ENCODE data around the gene DCX.

The DCX gene

DNA sequence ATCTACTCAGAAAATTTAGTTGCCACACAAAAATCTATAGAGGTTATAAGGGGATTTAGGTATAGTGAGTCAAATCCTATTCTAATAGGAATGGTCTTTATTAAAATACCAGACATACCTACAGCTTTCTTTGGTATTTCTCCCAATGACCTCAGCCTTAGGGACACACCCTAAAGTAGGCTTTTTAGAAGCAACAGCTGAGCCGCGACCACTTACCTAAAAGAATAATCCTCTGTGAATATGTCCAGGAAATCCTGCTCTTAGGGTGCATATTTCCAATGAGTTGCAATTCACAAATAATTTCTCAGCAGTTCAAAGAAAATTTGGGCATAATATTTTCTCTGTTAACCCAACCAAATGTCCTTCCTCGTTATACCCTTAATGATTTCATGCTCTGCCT lies 2.7 kb downstream of the DCX start:
- Histone ChIP-seq H3K36me3 (ENCODE audit: control insufficient read depth, insufficient read depth, low read length) (no peaks in the 10 kb centered on the region), H3K27me3 (ENCODE audit: control insufficient read depth, insufficient read depth, low read length, poor library complexity, severe bottlenecking) (no peaks in the 10 kb centered on the region), H3K4me3 (ENCODE audit: insufficient read depth, low read depth, low read length) (no peak overlapping the region), H3K4me1 (ENCODE audit: control insufficient read depth, insufficient read depth, low read length) (no peaks in the 10 kb centered on the region), H3K9me3 (ENCODE audit: control insufficient read depth, low read length) (no peaks in the 10 kb centered on the region), H3K27ac (ENCODE audit: insufficient read depth, low read depth, low read length, poor library complexity, severe bottlenecking) (no peak overlapping the region)
- 90 to 100% methylated on average over 1 to 3 of the region's 3 CpGs for WGBS, 2 experiments

DNA sequence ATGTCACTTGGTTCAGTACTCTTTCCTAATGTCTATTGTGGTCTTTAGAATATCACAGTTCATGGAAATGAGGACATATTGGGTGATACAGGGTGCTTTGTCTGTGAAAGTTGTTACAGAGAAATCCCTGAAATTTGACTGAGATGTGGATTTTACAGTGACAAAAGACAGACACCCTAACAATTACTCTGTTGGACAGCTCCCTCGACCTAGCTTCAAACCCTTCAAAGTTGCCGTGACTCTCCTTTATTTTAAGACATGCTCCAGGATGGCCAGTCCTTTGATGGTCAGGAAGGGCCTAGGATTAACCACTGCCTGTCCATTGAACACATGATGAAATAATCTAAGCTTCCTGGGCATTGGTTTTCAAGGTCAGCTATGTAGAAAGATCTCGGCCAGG lies 4.0 kb downstream of the DCX start:
- no peak overlapping the region for H3K4me3 ChIP-seq (ENCODE audit: insufficient read depth, low read depth, low read length)
- no peaks in the 10 kb centered on the region for H3K36me3 ChIP-seq (ENCODE audit: control insufficient read depth, insufficient read depth, low read length)
- H3K27ac ChIP-seq (ENCODE audit: insufficient read depth, low read depth, low read length, poor library complexity, severe bottlenecking): no peak overlapping the region
- 28 to 40% methylated on average over 3 of the region's 3 CpGs for WGBS, 2 experiments
- H3K27me3 ChIP-seq (ENCODE audit: control insufficient read depth, insufficient read depth, low read length, poor library complexity, severe bottlenecking): no peaks in the 10 kb centered on the region
- H3K9me3 ChIP-seq (ENCODE audit: control insufficient read depth, low read length): no peaks in the 10 kb centered on the region
- H3K4me1 ChIP-seq (ENCODE audit: control insufficient read depth, insufficient read depth, low read length): no peaks in the 10 kb centered on the region

DNA sequence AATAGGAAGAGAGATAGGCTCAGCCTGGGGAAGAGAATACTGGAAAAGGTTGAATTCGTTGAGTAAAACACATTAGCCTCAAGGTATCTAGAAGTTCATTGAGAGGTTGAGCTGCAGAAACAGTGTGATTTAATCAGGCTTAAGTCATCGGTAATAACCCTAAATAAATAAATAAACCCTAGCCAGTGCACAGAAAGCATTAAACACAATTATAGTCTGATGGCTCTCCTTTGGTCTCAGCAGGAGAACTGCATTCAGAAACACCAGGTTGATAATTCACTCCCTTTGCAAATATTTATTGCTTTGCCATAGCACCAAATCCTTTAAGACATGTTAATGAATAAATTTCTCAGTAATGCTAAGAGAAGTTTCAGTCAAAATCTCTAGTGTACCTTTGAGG lies 9.6 kb downstream of the DCX start:
- H3K4me3 ChIP-seq (ENCODE audit: insufficient read depth, low read depth, low read length): no peak overlapping the region
- 80 to 86% methylated on average over 2 of the region's 2 CpGs for WGBS, 2 experiments

DNA sequence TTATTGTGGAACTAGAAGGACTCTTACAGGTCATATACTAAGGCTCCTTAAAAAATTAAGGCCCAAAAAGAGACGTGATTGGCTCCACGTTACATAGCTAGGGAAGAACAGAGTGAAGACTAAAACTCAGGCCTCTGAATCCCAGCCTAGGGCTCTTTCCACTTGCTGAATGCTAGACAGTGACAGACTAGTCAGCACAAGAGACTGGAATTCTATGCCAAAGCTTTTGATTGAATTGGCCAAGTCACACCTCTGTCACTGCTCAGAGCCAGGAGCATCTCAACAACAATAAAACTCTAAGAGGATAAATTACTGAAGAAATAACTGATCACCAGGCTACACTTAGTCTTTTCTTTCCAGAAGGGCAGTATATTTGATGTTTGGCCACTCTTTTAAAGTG lies 16.8 kb downstream of the DCX start:
- no peak overlapping the region for H3K4me3 ChIP-seq (ENCODE audit: insufficient read depth, low read depth, low read length)

More for the DNA sequence above, 9.6 kb downstream of the DCX start:
- H3K36me3 ChIP-seq (ENCODE audit: control insufficient read depth, insufficient read depth, low read length): no peaks in the 10 kb centered on the region
- no peaks in the 10 kb centered on the region for H3K4me1 ChIP-seq (ENCODE audit: control insufficient read depth, insufficient read depth, low read length)
- no peaks in the 10 kb centered on the region for H3K27me3 ChIP-seq (ENCODE audit: control insufficient read depth, insufficient read depth, low read length, poor library complexity, severe bottlenecking)
- no peaks in the 10 kb centered on the region for H3K9me3 ChIP-seq (ENCODE audit: control insufficient read depth, low read length)
- H3K27ac ChIP-seq (ENCODE audit: insufficient read depth, low read depth, low read length, poor library complexity, severe bottlenecking): no peak overlapping the region

DNA sequence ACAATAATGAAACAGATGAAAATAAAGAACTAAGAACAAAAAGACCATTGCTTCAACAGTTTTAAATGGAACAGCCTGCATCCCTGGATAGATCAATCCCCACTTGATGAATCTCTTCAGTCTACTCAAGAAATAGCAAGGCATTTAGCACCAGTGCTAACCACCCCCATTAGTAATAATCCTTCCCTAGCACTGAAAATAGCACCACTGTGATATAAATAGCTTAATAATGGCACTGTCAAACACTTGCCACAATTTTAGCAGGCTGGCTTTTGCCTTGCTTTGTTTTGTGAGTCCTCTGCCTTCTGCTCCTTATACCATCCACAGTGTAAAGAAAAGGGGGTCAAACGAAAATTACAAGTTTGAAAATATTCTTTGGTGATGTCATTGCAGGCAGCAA lies 17.4 kb downstream of the DCX start:
- H3K9me3 ChIP-seq (ENCODE audit: control insufficient read depth, low read length): no peaks in the 10 kb centered on the region
- WGBS, 2 experiments: 100% methylated on average over 1 of the region's 1 CpG; no CpG with 5 or more reads in 1 of the 2 experiments

More for the DNA sequence above, 16.8 kb downstream of the DCX start:
- Histone ChIP-seq H3K27me3 (ENCODE audit: control insufficient read depth, insufficient read depth, low read length, poor library complexity, severe bottlenecking) (no peaks in the 10 kb centered on the region), H3K36me3 (ENCODE audit: control insufficient read depth, insufficient read depth, low read length) (no peaks in the 10 kb centered on the region), H3K27ac (ENCODE audit: insufficient read depth, low read depth, low read length, poor library complexity, severe bottlenecking) (no peak overlapping the region), H3K9me3 (ENCODE audit: control insufficient read depth, low read length) (no peaks in the 10 kb centered on the region), H3K4me1 (ENCODE audit: control insufficient read depth, insufficient read depth, low read length) (no peaks in the 10 kb centered on the region)
- WGBS, 2 experiments: 92 to 97% methylated on average over 2 of the region's 2 CpGs

DNA sequence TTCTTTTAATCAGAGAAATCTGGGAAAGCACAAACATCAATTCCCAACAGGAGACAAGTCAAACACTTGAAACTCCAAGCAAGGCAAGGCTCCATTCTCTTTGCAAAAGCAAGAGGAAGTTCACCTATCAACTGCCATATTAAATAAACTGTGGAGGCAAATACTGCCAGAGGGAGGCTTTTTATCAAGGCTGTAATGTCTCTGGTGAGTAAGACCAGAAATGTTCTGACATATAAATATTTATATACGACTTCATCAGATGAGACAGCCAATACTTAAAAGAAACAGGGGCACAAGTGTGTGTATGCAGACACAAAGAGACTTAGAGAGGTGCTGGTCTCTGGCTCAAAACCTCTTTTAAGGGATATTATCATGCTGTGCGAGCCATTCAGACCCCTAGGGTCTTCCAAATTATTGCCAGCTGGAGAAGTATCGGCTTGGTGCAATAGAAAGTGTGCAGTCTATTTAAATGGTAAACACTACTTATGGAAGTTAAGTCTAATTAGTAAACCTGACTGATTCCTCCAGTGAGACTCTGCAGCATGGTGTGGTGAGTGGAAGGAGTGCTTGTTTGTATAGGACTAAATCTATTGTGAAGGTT lies 24.4 kb downstream of the DCX start:
- Histone ChIP-seq H3K4me3 (ENCODE audit: insufficient read depth, low read depth, low read length) (no peak overlapping the region), H3K9me3 (ENCODE audit: control insufficient read depth, low read length) (no peaks in the 10 kb centered on the region), H3K36me3 (ENCODE audit: control insufficient read depth, insufficient read depth, low read length) (no peaks in the 10 kb centered on the region), H3K27me3 (ENCODE audit: control insufficient read depth, insufficient read depth, low read length, poor library complexity, severe bottlenecking) (no peaks in the 10 kb centered on the region), H3K4me1 (ENCODE audit: control insufficient read depth, insufficient read depth, low read length) (no peaks in the 10 kb centered on the region), H3K27ac (ENCODE audit: insufficient read depth, low read depth, low read length, poor library complexity, severe bottlenecking) (no peak overlapping the region)
- 90 to 95% methylated on average over 2 to 3 of the region's 3 CpGs for WGBS, 2 experiments

More for the DNA sequence above, 17.4 kb downstream of the DCX start:
- Histone ChIP-seq H3K27ac (ENCODE audit: insufficient read depth, low read depth, low read length, poor library complexity, severe bottlenecking) (no peak overlapping the region), H3K36me3 (ENCODE audit: control insufficient read depth, insufficient read depth, low read length) (no peaks in the 10 kb centered on the region), H3K4me3 (ENCODE audit: insufficient read depth, low read depth, low read length) (no peak overlapping the region), H3K4me1 (ENCODE audit: control insufficient read depth, insufficient read depth, low read length) (no peaks in the 10 kb centered on the region), H3K27me3 (ENCODE audit: control insufficient read depth, insufficient read depth, low read length, poor library complexity, severe bottlenecking) (no peaks in the 10 kb centered on the region)

DNA sequence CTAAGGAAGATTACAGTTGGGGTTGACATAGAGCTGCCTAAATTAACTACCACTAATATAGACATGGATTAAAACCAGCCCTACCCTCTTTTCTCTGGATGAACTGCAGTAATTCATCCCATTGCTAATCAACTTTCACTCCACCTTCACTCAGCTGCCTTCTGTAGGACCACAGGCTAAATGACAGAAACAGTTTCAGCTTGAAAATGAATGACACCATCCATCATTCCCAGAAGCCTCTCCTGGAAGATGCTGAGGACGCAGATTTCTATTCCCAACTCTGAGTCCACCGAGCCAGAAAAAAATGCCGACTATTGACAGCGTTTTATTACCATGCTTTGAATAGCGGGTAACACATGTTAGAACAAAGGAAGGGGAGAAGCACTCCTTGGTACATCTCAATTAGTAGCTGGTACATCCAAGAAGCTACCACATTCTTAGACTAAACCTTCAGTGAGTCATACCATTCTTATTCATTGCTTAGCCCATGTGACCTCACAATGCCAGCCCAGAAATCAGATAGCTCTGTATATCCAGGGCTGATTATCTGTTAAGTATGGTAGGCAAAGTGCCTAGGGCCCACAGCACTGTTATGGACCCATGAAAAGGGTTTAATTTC lies 25.3 kb downstream of the DCX start:
- Histone ChIP-seq H3K4me3 (ENCODE audit: insufficient read depth, low read depth, low read length) (no peak overlapping the region), H3K27me3 (ENCODE audit: control insufficient read depth, insufficient read depth, low read length, poor library complexity, severe bottlenecking) (no peaks in the 10 kb centered on the region), H3K9me3 (ENCODE audit: control insufficient read depth, low read length) (no peaks in the 10 kb centered on the region), H3K36me3 (ENCODE audit: control insufficient read depth, insufficient read depth, low read length) (no peaks in the 10 kb centered on the region), H3K27ac (ENCODE audit: insufficient read depth, low read depth, low read length, poor library complexity, severe bottlenecking) (no peak overlapping the region), H3K4me1 (ENCODE audit: control insufficient read depth, insufficient read depth, low read length) (no peaks in the 10 kb centered on the region)
- 92 to 93% methylated on average over 5 of the region's 5 CpGs for WGBS, 2 experiments

DNA sequence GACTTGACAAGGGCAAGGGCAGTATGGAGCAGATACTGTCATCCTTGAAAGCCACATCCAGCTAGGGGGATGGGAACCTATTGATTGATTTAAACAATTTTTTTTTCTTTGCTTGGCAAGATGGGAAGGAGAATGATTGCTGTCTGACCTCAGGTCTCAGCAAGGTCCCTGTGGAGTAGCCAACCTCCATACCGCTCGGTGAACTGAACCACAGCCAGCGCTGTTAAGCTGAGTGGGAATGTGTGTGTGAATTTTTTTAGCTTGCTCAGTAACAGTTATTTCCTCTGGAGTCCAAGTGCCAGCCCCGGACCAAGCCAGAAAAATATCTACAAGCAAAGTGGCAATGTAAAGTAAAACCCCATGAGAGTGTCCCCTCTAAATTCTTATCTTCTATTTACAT lies 25.9 kb downstream of the DCX start:
- H3K4me3 ChIP-seq (ENCODE audit: insufficient read depth, low read depth, low read length): no peak overlapping the region
- H3K9me3 ChIP-seq (ENCODE audit: control insufficient read depth, low read length): no peaks in the 10 kb centered on the region
- H3K36me3 ChIP-seq (ENCODE audit: control insufficient read depth, insufficient read depth, low read length): no peaks in the 10 kb centered on the region
- no peaks in the 10 kb centered on the region for H3K4me1 ChIP-seq (ENCODE audit: control insufficient read depth, insufficient read depth, low read length)
- no peak overlapping the region for H3K27ac ChIP-seq (ENCODE audit: insufficient read depth, low read depth, low read length, poor library complexity, severe bottlenecking)
- 95 to 100% methylated on average over 3 to 4 of the region's 4 CpGs for WGBS, 2 experiments
- H3K27me3 ChIP-seq (ENCODE audit: control insufficient read depth, insufficient read depth, low read length, poor library complexity, severe bottlenecking): no peaks in the 10 kb centered on the region

DNA sequence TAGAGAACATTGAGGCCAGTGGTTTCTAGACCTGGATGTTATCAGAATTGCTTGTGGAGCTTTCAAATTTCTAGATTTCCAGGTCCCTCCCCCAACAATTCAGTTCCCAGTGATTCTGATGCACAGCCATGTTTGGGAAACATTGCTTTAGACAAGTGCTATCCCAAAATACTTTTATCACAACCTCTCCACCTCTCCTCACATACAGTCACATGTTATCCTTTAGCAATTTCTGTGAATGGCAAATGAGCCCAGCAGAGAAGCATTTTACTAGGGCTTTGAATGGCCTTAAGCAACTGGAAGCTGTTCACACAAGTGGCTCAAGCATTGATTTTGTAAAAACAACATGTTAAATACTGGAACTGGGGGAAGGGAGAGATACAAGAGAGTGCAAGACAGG lies 29.7 kb downstream of the DCX start:
- H3K9me3 ChIP-seq (ENCODE audit: control insufficient read depth, low read length): no peaks in the 10 kb centered on the region
- H3K4me1 ChIP-seq (ENCODE audit: control insufficient read depth, insufficient read depth, low read length): peaks cover 7% of the 10 kb centered on the region
- H3K4me3 ChIP-seq (ENCODE audit: insufficient read depth, low read depth, low read length): no peak overlapping the region
- no peaks in the 10 kb centered on the region for H3K27me3 ChIP-seq (ENCODE audit: control insufficient read depth, insufficient read depth, low read length, poor library complexity, severe bottlenecking)
- no peaks in the 10 kb centered on the region for H3K36me3 ChIP-seq (ENCODE audit: control insufficient read depth, insufficient read depth, low read length)
- no peak overlapping the region for H3K27ac ChIP-seq (ENCODE audit: insufficient read depth, low read depth, low read length, poor library complexity, severe bottlenecking)

DNA sequence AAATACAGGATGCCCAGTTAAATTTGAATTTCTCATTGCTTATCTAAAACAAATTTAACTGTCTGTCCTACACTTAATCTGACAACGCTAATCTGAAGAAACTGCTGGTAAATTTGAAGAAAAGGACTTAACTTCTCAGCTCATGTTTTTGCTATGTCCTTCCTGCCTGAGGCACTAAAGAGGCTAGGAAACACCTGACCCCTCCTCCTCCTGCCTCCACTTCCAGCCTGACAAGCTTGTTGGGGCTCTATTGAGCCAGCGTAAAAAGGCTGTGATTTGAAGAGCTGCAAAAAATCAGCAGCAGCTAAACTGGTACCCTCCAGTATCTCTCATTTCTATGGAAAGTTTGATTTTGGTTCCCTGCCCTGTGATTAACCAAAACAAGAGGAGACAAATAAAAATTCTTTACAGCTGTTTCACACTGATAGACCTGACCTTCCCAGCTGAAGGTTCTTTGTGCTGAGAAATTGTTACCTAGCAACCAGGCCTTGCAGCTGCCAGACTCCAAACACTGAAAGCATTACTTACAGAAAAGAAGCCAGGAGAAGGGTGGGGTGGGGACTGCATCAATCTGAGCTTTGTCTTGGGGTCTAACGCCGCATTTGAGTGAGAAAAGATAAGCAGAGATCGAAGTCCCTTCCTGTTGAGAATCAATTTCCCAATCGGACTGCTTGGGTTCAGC lies 35.0 kb downstream of the DCX start:
- Histone ChIP-seq H3K36me3 (ENCODE audit: control insufficient read depth, insufficient read depth, low read length) (no peaks in the 10 kb centered on the region), H3K27me3 (ENCODE audit: control insufficient read depth, insufficient read depth, low read length, poor library complexity, severe bottlenecking) (no peaks in the 10 kb centered on the region), H3K9me3 (ENCODE audit: control insufficient read depth, low read length) (no peaks in the 10 kb centered on the region), H3K27ac (ENCODE audit: insufficient read depth, low read depth, low read length, poor library complexity, severe bottlenecking) (peak overlapping the region; percentile 60), H3K4me3 (ENCODE audit: insufficient read depth, low read depth, low read length) (no peak overlapping the region), H3K4me1 (ENCODE audit: control insufficient read depth, insufficient read depth, low read length) (peaks cover 8% of the 10 kb centered on the region)
- WGBS, 2 experiments: 53 to 59% methylated on average over 5 to 6 of the region's 6 CpGs

Measured in ectodermal cell (in vitro differentiated cells).